Measurements from ENCODE around the gene GNB1. TPM values are rescaled to one million over a fixed set of nuclear protein-coding genes. Genes with fewer than 3 reads are reported as not detected.

The GNB1 gene
- total RNA-seq, 1 donor from 2014 or later: 170 TPM

GRCh38 chr1:1758059-1758621 lies 132.7 kb downstream of the GNB1 start:
- TF ChIP-seq CTCF (IDR thresholded peaks at IDR 0.05): no peak
- Histone ChIP-seq H3K36me3 (peaks cover 97% of the 10 kb centered on the region in 2 donors), H3K9me3 (no peaks in the 10 kb centered on the region), H3K27me3 (no peaks in the 10 kb centered on the region), H3K27ac (no peak overlapping the region), H3K4me1 (no peaks in the 10 kb centered on the region), H3K4me3 (no peak overlapping the region)
- intact Hi-C loops (cut with DNase I): no loop called here
- DNase-seq (ENCODE audit: low spot score in 2 of 2): no peak

GRCh38 chr1:1757422-1758058 lies 133.3 kb downstream of the GNB1 start:
- no peak for DNase-seq (ENCODE audit: low spot score in 2 of 2)
- H3K27ac ChIP-seq: no peak overlapping the region
- TF ChIP-seq CTCF (IDR thresholded peaks at IDR 0.05): no peak
- no peaks in the 10 kb centered on the region for H3K4me1 ChIP-seq
- peaks cover 95 to 97% of the 10 kb centered on the region in 2 donors for H3K36me3 ChIP-seq
- no peaks in the 10 kb centered on the region for H3K9me3 ChIP-seq
- no peaks in the 10 kb centered on the region for H3K27me3 ChIP-seq
- no peak overlapping the region for H3K4me3 ChIP-seq
- intact Hi-C loops (cut with DNase I): no loop called here

- Histone ChIP-seq H3K27ac (no peak overlapping the region), H3K36me3 (peaks cover 93 to 96% of the 10 kb centered on the region in 2 donors), H3K4me1 (no peaks in the 10 kb centered on the region), H3K4me3 (no peak overlapping the region), H3K27me3 (no peaks in the 10 kb centered on the region), H3K9me3 (no peaks in the 10 kb centered on the region)
- intact Hi-C loops (cut with DNase I): no loop called here
- no peak for TF ChIP-seq CTCF (IDR thresholded peaks at IDR 0.05)
- DNase-seq (ENCODE audit: low spot score in 2 of 2): no peak
These were observed 134.0 kb downstream of the GNB1 start for GRCh38 chr1:1756661-1757421.

GRCh38 chr1:1755852-1756251 lies 135.0 kb downstream of the GNB1 start:
- Histone ChIP-seq H3K9me3 (no peaks in the 10 kb centered on the region), H3K4me3 (no peak overlapping the region), H3K36me3 (peaks cover 83 to 86% of the 10 kb centered on the region in 2 donors), H3K27ac (no peak overlapping the region), H3K27me3 (no peaks in the 10 kb centered on the region), H3K4me1 (no peaks in the 10 kb centered on the region)
- intact Hi-C loops (cut with DNase I): no loop called here
- TF ChIP-seq CTCF (IDR thresholded peaks at IDR 0.05): no peak
- DNase-seq (ENCODE audit: low spot score in 2 of 2): no peak

GRCh38 chr1:1755426-1755825 lies 135.5 kb downstream of the GNB1 start:
- H3K9me3 ChIP-seq: no peaks in the 10 kb centered on the region
- no peaks in the 10 kb centered on the region for H3K4me1 ChIP-seq
- intact Hi-C loops (cut with DNase I): no loop called here
- DNase-seq (ENCODE audit: low spot score in 2 of 2): no peak
- no peaks in the 10 kb centered on the region for H3K27me3 ChIP-seq
- TF ChIP-seq CTCF (IDR thresholded peaks at IDR 0.05): no peak
- H3K27ac ChIP-seq: no peak overlapping the region
- peaks cover 79 to 81% of the 10 kb centered on the region in 2 donors for H3K36me3 ChIP-seq
- H3K4me3 ChIP-seq: no peak overlapping the region

All from ascending aorta (tissue), 2 donors.